ENCODE measurements around the gene UBXN11.
"Not testable (repeated sequence)": the region's sequence is repeated elsewhere in the genome, so short reads cannot be mapped to it uniquely, and the experiment has no call there.

UBXN11 gene

DNA sequence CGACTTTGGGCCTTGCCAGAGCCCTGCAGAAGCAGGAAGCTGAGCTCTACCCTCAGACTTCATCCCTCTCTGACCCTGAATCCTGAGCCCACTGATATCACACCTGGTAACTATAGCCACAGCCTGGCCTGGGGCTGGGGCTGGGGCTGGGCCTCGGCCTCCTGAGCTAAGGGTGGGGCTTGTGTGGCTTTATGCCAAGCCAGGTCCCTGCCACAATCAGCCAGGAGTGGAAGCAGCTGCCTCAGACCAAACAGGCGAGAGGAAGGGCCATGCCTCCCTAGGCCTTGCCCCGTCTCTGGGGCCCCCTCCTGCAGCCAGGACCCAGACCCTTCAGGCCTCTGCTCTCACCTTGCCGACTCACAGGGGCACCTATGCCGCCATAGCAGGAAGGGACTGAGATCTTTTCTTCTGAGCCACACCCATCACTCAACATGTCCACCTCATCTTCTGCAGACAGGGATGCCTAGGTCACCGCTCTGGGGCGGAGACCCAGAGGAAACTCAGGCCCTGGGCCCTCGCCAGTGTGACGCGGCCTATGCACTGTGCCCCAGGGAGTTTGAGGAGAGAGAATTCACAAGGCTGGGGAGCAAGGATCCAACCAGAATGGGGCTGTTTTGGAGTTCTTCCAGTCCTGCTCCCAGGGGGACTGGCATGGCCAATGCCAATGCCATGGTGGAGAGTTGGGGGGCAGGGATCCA lies 5.7 kb downstream of the UBXN11 start:
- DNase-seq, result no peak

GRCh38 chr1:26297791-26298124 lies 8.7 kb downstream of the UBXN11 start:
- no peak for DNase-seq

GRCh38 chr1:26297057-26297790 lies 9.2 kb downstream of the UBXN11 start:
- DNase-seq, result no peak

DNA sequence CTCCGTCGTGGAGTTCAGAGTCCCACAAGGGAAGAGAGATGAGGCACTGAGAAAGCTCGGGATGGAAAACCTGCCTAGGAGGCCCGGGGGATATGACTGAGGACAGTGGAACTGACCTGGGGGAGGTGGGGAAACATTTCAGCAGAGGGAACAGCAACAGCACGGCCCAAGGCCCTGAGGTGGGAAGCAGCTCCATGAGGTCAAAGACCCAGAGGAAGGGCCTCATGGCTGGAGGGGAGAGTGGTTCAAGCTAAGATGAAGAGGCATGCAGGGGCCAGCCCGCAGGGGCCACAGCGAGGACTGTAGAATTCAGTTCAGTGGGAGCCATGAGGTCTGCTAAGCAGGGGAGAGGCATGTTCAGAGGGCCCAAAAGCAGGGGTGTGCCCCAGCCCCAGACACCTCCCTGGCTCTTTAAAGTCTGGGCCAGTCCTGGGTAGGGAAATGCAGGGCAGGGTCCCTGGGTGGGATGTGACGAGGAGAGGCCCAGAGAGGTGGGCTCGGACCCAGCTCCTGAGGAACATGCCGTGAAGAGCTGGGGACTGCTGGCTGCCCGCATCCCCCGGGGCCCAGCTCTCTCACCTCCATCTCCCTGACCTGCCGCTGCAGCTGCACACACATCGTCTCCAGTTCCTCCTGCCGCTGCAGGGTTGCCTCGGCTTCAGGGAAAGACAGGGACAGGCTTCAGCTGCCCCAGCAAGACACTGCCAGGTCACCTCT lies 9.9 kb downstream of the UBXN11 start:
- DNase-seq, result no peak

DNA sequence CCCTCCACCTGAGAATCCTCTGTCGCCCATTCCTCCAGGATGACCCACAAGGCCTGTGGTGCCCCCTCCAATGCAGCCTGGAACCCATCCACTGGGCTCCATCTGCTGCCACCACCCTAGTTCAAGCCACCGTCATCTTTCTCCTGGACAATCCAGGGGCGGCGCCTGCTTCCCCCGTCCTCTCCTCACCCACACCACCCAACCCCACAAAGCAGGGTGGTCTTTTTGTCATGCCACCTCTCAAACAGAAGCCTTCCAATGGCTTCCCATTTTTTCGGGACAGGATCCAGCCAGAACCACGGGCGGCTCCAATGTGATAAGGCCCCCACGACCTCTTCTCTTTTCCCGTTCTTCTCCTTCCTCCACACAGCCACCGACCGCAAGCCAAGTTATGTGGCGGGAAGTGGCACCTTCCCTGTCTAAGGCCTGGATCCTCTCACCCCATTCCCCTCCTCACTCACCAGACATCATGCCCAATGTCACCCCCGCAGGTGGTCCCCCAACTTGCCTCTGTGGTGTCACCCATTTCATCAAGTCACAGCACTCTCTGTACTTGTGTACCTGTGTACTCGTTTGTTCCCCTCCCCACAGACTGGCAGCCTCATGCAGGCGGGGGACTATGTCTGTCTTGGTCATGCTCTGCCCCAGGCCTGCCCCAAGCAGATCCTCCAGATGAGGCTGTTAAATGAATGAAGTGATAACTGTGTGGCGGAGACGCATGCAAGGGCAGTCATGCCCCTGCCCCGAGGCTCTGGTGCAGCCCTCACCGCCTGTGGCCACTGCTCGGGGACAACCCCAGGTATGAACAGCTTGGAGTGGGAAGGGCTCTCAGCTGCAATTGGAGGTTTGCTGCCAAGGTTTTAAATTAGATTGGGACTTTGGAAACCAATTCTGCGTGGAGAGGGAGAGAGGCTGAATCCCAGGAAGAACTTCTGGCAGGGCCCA lies 11.0 kb downstream of the UBXN11 start:
- DNase-seq, result no peak

GRCh38 chr1:26293911-26294463 lies 12.4 kb downstream of the UBXN11 start:
- DNase-seq, result no peak

- not testable (repeated sequence) for DNase-seq
Measured at GRCh38 chr1:26292735-26293134, 13.7 kb downstream of the UBXN11 start.

DNA sequence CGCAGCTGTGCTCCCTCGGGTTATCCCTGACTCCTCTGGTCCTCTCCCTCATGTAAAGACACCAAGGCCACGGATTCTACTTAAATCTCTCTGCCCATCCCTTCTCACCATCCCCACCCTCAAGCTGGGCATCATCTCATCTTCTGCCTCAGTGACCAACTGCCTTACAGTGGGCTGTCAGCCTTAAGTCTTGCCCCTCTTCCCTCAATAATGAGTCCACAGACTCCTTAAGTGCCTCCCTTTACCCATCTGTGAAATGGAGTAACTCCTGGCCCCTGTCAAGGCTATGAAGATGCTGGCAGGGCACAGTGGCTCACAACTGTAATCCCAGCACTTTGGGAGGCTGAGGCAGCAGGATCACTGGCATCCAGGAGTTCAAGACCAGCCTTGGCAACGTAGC lies 14.5 kb downstream of the UBXN11 start:
- no peak for DNase-seq

GRCh38 chr1:26291433-26291832 lies 15.0 kb downstream of the UBXN11 start:
- no peak for DNase-seq

DNA sequence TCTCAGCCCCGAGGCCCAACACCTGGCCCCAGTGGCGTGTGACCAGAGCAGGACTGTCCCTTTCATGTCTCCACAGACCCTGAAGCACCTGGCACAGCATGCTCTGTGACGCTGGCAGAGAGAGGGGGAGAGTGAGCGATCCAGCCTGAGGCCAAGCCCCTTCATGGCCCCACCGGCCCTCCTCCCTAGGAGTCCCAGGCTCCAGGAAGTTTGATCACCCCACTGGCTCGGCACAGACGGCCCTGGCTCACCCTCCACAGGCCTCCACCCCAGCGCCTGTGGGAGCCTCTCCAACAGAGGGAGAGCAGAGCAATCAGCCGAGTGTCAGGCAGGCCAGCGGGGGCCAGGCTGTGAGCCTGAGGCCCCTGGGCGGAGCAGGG lies 15.6 kb downstream of the UBXN11 start:
- no peak for DNase-seq

- no peak for DNase-seq
Measured at GRCh38 chr1:26290122-26290881, 16.1 kb downstream of the UBXN11 start.

DNA sequence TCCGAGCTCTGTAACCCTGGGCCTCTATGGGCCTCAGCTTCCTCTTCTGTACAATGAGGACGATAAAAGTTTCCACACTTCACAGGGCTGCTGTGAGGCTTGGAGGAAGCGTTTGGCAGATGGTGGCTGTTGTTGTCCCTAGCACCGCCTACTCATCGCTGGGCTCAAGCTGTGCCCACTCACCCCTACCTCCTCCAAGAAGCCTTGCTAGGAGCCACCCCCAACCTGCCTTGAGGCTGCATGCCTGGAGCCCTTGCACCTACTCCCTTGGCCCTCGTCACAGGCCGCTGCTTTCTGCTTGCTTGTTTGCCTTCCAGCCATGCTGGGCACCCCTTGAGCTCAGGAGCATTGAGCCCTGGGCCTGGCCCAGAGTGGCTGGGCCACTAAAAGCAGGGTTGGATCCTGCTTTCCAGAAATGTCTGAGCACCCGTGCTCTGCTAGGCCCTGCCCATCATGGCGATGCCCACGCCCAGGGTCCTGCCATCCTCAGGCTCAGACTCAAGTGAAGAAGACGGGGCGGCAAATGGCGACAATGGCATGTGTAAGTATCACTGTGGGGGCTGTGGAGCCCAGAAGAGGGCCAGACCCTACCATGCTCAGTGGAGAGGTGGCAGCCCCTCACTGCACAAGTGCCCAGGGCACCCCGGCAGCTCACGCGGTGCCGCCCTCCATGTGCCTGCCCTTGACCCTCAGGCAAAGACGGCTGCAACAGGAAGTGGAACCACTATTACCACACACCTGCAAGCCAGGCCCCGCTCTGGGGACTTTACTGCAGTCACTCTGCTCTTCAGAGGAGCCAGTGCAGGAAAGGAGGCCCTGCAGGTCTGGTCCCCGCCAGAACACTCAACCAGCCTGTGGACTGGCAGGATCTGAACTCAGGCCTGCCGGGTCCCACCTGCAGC lies 17.0 kb downstream of the UBXN11 start:
- peak; percentile 50 for DNase-seq

GRCh38 chr1:26288311-26288941 lies 18.0 kb downstream of the UBXN11 start:
- DNase-seq, result peak; percentile 84

- DNase-seq, result no peak
Measured at GRCh38 chr1:26287811-26288210, 18.6 kb downstream of the UBXN11 start.

- peak; percentile 77 for DNase-seq
Measured at GRCh38 chr1:26287033-26287711, 19.3 kb downstream of the UBXN11 start.

- DNase-seq, result no peak
Measured at GRCh38 chr1:26286064-26286416, 20.4 kb downstream of the UBXN11 start.

DNA sequence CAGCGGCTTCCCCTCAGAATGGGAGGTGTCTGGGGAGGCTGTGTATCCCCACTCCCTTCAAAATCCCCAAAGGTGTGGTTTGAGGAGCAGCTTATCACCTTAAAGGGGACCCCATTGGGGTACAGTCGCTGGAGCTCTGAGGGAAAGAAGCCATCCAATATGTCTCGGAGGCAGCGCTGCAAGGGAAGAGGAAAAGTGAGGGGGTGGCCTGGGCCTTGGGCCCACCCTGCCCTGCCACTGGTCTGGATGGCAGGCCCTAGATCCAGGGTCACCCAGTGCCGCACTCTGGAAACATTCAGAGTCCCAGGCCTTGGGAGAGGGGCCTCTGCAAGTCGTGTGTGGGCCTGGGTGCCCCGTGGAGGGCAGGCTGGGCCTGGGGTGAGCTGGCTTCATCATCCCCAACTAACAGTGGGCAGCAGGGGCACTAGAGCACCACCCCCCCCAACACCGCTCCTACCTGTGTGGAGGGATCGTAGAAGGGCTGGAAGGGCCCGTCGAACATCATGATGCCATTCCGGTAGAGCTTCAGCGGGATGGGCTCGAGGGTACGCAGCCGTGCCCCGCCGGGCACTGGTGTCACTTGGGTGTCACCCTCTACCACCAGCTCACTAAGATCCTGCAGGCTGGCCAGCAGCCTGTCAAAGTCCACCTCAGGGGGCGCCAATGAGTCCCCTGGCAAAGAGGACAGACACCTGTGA lies 20.9 kb downstream of the UBXN11 start:
- peak; percentile 72 for DNase-seq

DNA sequence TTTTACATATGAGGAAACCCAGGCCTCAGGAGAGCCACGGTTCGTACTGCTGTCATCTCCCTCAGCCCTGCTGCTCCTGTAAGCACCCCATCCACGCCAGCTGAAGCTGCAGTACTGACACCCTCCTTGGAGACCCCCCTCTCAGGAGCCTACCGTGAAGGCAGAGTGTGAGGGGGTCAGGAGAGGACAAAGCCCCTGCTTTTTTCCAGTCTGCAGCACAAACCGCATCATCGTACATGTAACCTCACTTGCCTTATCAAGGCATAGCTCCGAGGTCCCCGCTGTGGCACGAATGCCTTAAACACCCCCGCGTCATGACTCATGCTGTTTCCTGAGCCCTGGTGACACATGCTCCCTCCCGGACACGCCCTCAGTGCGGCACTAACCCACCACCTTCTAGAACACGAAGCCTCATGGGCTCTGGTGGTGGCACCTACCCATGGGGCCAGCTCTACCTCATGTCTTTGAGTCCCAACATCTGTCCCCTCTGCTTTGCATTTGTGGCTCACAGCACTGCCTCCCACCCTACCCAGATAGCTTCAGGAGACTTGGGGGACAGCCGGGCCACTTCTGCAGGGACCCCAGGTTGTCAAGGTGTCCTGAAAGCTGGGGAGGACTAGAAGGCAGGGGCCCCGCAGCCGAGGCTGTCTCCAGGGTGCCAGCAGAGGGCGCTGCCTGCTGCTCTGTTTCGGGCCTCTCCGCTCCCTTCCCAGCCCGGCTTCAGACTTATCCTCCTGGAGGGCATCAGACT lies 21.7 kb downstream of the UBXN11 start:
- peak; percentile 98 for DNase-seq
